Left ventricle myocardium inferior (tissue), 1 donor: ENCODE results near the gene CDV3. TPM values are rescaled to one million over a fixed set of nuclear protein-coding genes. Genes with fewer than 3 reads are reported as not detected.

Source experiments
- DNase-seq: peaks from one replicate; pipeline ENCODE4 v3.0.0-alpha.2; 2020
- H3K27ac ChIP-seq: fragments of 200-600 bp; replicated peaks from 2 replicates; pipeline ENCODE4 v1.8.0; 2021
- H3K27me3 ChIP-seq: fragments of 200-600 bp; 2 replicates; pipeline ENCODE4 v1.8.0; 2021; ENCODE audit warnings: low read depth
- H3K36me3 ChIP-seq: fragments of 200-600 bp; 2 replicates; pipeline ENCODE4 v1.8.0; 2021
- H3K4me1 ChIP-seq: fragments of 200-600 bp; 2 replicates; pipeline ENCODE4 v1.8.0; 2021
- H3K4me3 ChIP-seq: fragments of 200-600 bp; 2 replicates; pipeline ENCODE4 v1.8.0; 2021; ENCODE audit warnings: mild to moderate bottlenecking, moderate library complexity
- H3K9me3 ChIP-seq: fragments of 200-600 bp; replicated peaks from 2 replicates; pipeline ENCODE4 v1.8.0; 2021
- intact Hi-C: fragments of 100-400 bp; cut with micrococcal nuclease; formaldehyde crosslinking; loops from one replicate; pipeline ENCODE4 v1.11.0; 2022
- total RNA-seq: library from RNA; stranded (reverse); fragmentation: NEBNext Ultra II Directional; extraction: Animal tissue kit (Norgen Biotek cat#: 25700); gene quantifications from one replicate; pipeline ENCODE4 v1.2.1, GENCODE V29; 2021
- TF ChIP-seq, protein P1 (sequence below): fragments of 200-600 bp; IDR thresholded peaks from 2 replicates; pipeline ENCODE4 v1.8.0; 2021; ENCODE audit warnings: antibody characterized with exemption, mild to moderate bottlenecking, borderline replicate concordance
- donor health status: DM: no; HTN: yes; CAD: no; lungs with severe emphysema.

Gene CDV3
- total RNA-seq, 1 donor from 2014 or later = 134 TPM

DNA sequence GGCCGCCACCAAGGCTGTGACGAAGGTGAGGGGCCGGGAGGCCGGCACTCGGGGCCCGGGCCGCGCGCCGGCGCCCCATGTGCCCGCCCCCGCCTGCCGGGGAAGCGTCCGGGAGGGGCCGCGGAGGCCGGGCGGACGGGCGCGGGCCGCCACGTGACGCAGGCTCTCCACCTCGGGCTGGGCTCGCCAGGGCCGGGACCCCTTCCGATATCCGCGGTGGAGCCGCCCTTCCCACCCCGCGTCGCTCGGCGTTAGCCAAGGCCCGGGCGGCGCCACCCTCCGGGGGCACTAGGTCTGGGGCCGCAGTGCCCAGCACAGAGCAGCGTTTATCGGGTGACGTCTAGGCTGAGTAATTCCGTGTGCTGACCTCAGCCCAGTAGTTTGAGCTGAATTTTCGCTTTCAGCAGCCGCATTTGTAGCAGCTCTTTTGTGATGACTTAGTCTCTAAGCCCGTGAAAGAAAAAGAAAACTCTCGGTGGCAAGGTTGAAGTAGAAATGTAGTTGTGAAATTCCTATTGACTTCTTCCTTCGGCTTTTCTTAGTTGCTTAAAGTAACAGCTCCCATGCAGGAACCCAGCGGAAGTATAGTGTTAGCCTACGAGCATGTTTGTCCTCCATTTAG, 885 bp downstream of the CDV3 start:
- H3K9me3 ChIP-seq = no peaks in the 10 kb centered on the region
- intact Hi-C loops = loop anchor here (10.0 kb wide), 1 partner anchor 850 kb away; the partner anchor contains the start of gene NPHP3
- H3K4me1 ChIP-seq = peaks cover 80% of the 10 kb centered on the region
- peak overlapping the region; percentile 89 for H3K4me3 ChIP-seq
- H3K27me3 ChIP-seq = no peaks in the 10 kb centered on the region
- H3K36me3 ChIP-seq = peaks cover 41% of the 10 kb centered on the region
- peak overlapping the region; percentile 98 for H3K27ac ChIP-seq
- peak; percentile 76 for DNase-seq
- TF ChIP-seq, protein P1, sequence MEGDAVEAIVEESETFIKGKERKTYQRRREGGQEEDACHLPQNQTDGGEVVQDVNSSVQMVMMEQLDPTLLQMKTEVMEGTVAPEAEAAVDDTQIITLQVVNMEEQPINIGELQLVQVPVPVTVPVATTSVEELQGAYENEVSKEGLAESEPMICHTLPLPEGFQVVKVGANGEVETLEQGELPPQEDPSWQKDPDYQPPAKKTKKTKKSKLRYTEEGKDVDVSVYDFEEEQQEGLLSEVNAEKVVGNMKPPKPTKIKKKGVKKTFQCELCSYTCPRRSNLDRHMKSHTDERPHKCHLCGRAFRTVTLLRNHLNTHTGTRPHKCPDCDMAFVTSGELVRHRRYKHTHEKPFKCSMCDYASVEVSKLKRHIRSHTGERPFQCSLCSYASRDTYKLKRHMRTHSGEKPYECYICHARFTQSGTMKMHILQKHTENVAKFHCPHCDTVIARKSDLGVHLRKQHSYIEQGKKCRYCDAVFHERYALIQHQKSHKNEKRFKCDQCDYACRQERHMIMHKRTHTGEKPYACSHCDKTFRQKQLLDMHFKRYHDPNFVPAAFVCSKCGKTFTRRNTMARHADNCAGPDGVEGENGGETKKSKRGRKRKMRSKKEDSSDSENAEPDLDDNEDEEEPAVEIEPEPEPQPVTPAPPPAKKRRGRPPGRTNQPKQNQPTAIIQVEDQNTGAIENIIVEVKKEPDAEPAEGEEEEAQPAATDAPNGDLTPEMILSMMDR = peak; percentile 32

DNA sequence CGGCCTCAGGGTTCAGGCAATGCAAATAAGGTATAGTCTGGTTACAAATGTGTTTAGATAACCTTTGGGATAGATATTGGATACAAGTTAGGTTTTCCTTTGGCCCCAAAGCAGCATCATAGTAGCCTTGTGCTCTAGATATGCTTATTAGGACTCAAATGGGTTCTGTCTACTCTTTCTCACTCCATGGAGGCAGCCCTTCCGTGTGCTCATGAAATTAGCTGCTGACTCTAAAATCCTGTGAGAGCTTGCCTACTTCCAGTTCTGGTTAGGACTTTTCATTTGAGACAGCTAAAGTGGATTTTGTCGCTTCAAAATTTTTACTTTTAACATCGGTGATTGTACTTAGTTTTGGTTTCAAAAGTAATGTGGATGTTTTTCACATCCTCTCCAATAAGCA, 1.6 kb downstream of the CDV3 start:
- Histone ChIP-seq H3K9me3 (no peaks in the 10 kb centered on the region), H3K27ac (peak overlapping the region; percentile 98), H3K4me1 (peaks cover 80% of the 10 kb centered on the region), H3K27me3 (no peaks in the 10 kb centered on the region), H3K4me3 (peak overlapping the region; percentile 89), H3K36me3 (peaks cover 48% of the 10 kb centered on the region)
- intact Hi-C loops = loop anchor here (10.0 kb wide), 1 partner anchor 850 kb away; the partner anchor contains the start of gene NPHP3
- TF ChIP-seq, protein P1 = no peak
- DNase-seq = no peak

DNA sequence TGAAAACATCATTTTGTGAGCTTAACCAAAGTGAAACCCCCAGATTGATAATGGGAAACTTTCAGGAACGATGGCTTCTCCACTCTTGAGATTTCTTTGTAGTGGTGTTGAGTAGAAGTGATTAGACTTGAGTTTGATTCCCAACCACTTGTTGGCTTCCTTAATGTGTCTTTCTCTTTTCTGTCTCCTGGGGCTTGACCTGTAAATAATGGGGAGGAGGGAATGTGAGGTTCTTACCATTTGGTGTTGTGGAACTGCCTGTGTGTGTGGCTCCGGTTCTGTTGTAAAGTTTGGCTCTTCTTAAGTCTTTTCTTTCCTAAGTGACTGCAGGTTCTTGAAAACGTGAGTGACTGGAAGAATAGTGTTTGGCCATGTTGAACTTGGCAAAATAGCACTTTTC, 2.7 kb downstream of the CDV3 start:
- Histone ChIP-seq H3K4me3 (peak overlapping the region; percentile 89), H3K27me3 (no peaks in the 10 kb centered on the region), H3K27ac (no peak overlapping the region), H3K9me3 (no peaks in the 10 kb centered on the region), H3K4me1 (peaks cover 79% of the 10 kb centered on the region), H3K36me3 (peaks cover 56% of the 10 kb centered on the region)
- DNase-seq = no peak
- TF ChIP-seq, protein P1 = no peak
- intact Hi-C loops = loop anchor here (10.0 kb wide), 1 partner anchor 851 kb away; the partner anchor contains the start of gene NPHP3

DNA sequence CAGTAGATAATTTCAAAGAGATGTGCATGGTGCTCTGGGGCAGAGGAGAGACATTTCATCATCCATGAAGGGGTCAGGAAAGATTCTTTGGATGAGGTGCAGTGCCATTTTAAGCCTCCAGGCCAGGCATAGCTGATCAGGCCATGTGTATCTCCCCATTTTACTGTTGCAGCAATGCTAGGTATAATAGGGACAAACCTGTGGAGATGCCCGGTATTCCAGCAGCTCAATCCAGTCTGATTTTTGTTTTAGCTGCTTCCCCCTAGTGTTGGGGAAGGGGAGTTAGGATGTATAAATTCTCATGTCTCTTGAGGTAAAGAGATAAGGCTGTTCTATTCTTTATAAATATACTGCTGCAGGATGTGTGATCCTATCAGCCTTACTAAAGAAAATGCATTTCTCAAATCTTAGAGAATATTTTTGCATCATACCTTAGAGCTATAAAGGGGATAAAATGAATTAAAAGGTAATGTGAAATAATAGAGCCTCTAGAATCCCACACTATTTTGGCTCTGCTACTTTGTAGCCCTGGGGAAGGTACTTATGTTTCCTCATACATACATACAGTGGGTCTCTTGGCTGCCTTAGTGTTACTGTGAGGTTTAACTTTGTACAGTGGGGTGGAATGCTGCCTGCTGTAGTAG, 5.2 kb downstream of the CDV3 start:
- Histone ChIP-seq H3K9me3 (no peaks in the 10 kb centered on the region), H3K27me3 (no peaks in the 10 kb centered on the region), H3K36me3 (peaks cover 76% of the 10 kb centered on the region), H3K4me3 (peak overlapping the region; percentile 89), H3K27ac (no peak overlapping the region), H3K4me1 (peaks cover 88% of the 10 kb centered on the region)
- intact Hi-C loops = loop anchor here (10.0 kb wide), 1 partner anchor 854 kb away; the partner anchor contains the start of gene NPHP3
- no peak for DNase-seq
- TF ChIP-seq, protein P1 = peak; percentile 58

DNA sequence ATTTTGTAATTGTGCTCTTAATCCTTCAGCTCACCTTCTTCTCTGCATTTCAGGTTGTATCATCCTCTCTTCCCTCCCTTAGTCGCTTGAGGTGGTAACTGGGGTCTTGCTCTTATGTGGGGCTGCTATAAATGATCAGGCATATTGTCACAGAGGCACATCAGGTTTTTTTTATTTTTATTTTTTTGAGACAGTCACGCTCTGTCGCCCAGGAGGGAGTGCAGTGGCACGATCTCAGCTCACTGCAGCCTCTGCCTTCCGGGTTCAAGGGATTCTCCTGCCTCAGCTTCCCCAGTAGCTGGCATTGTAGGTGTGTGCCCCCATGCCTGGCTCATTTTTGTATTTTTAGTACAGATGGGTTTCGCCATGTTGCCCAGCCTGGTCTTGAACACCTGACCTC, 9.9 kb downstream of the CDV3 start:
- TF ChIP-seq, protein P1 = no peak
- Histone ChIP-seq H3K27ac (no peak overlapping the region), H3K4me1 (peaks cover 50% of the 10 kb centered on the region), H3K27me3 (no peaks in the 10 kb centered on the region), H3K4me3 (no peak overlapping the region), H3K9me3 (no peaks in the 10 kb centered on the region), H3K36me3 (peaks cover 90% of the 10 kb centered on the region)
- no peak for DNase-seq
- intact Hi-C loops = no loop called here
